GM18502 (cell line): Measurements from ENCODE around the gene PAGE2.
"Not testable (repeated sequence)": the region's sequence is repeated elsewhere in the genome, so short reads cannot be mapped to it uniquely, and the experiment has no call there.

Experiments used
- ATAC-seq: cut with Tn5 transposase; IDR thresholded peaks from one replicate; pipeline ENCODE4 v1.9.1; 2021; ENCODE audit warnings: mild to moderate bottlenecking; ENCODE audit not compliant: unreplicated experiment, poor library complexity

The PAGE2 gene

GRCh38 chrX:55120761-55121358, 32.0 kb downstream of the PAGE2 start:
- no peak for ATAC-seq

- no peak for ATAC-seq
Observed at GRCh38 chrX:55123900-55124299, 35.1 kb downstream of the PAGE2 start.

DNA sequence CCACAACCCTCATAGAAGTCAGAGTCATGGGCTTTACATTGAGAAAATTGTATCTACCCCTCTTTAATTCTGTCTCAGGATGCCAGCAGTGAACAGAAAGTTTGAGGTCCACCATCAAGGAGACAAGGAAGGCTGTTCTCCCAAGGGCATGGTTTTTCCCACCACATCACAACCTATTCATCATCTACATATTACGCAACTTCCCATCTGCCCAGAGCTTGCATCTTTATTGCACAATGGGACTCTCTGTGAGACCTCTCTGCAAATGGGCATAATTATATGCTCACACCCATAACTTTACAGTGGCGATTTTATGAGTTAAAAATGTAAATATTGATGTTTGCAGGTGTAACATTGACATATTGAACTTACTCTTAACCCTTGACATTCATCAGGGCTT, 38.9 kb downstream of the PAGE2 start:
- ATAC-seq: no peak

GRCh38 chrX:55129361-55129760, 40.5 kb downstream of the PAGE2 start:
- no peak for ATAC-seq

DNA sequence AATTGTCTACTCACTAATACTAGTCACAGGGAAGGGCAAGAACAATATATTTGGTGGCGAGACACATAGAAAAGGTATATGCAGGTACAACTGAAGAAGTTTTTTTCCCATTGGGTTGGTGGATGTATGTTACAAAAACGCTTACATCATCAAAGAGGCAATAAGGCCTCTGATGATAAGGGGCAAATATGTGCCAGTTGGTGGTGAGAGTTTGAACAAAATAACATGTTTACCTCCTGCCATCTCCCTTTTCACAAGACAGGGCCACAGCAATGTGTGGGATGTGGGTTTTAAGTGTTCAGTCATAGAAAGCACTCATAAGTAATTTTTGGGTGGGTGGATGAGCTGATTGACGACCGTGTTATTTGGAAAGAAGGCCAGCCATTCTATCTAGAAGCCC, 41.7 kb downstream of the PAGE2 start:
- ATAC-seq: no peak

DNA sequence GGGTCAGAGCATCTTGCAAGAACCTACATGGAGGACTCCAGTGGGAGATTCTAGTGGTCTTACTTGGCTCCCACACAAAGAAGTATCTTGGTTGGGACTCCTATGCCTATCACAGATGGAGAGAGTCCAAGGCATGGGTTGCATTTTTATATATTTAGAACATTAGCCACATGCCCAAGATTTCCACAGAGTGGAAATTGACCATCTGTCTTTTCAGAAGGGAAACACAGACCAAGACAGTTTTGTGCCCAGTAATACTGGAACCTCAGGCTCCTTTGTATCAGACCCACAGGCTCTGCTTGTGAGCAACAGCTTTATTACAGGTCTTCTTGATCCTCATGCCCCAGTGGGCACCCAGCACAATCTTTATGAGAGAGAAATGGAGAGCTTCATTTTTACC, 43.6 kb downstream of the PAGE2 start:
- ATAC-seq: no peak

DNA sequence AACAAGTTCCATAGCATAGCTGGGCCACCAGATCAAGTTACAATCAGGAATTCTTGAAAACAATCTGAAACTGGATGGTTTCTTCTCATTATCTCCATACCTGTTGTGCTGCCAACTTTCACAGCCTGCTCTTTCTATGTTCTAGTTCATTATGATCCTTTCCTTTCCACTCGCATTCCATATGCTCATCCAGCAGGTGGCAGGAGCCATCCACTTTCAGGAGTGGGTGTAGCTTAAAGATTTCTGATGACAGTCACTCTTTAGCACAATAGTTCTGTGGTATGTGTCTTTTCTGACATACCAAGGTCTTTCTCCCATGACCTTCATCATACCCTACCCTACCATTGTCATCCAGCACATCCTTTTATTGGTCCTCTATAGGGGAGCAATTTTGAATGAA, 46.4 kb downstream of the PAGE2 start:
- ATAC-seq: no peak

GRCh38 chrX:55140800-55141199, 52.0 kb downstream of the PAGE2 start:
- ATAC-seq: not testable (repeated sequence)
